HL-60/S4 treated with retinoic acid at 250 ng/mL for 4 days and 3 days (cell line): Measurements from ENCODE around the gene HPN.

Experiments used
- in situ Hi-C: fragments of 300-500 bp; cut with MboI; formaldehyde crosslinking; loops from 2 replicates; pipeline ENCODE4 v1.7.0; 2022; ENCODE audit warnings: low sequenced_read_pairs

Gene HPN

GRCh38 chr19:35080613-35081170 is 39.2 kb downstream of the HPN start:
- in situ Hi-C loops, result no loop called here

- in situ Hi-C loops, result no loop called here
These were observed 39.7 kb downstream of the HPN start for GRCh38 chr19:35081201-35081600.

- in situ Hi-C loops, result no loop called here
These were observed 42.4 kb downstream of the HPN start for GRCh38 chr19:35083691-35084508.

- in situ Hi-C loops, result no loop called here
These were observed 42.9 kb downstream of the HPN start for GRCh38 chr19:35084509-35084762.

GRCh38 chr19:35085947-35086346 is 44.4 kb downstream of the HPN start:
- in situ Hi-C loops, result no loop called here

- in situ Hi-C loops, result no loop called here
These were observed 44.9 kb downstream of the HPN start for GRCh38 chr19:35086455-35086854.

GRCh38 chr19:35087393-35087792 is 45.9 kb downstream of the HPN start:
- in situ Hi-C loops, result no loop called here

GRCh38 chr19:35088131-35088913 is 46.8 kb downstream of the HPN start:
- in situ Hi-C loops, result no loop called here

- in situ Hi-C loops, result no loop called here
These were observed 48.0 kb downstream of the HPN start for GRCh38 chr19:35089554-35089953.

GRCh38 chr19:35090160-35090505 is 48.6 kb downstream of the HPN start:
- in situ Hi-C loops, result no loop called here

- in situ Hi-C loops, result no loop called here
These were observed 49.1 kb downstream of the HPN start for GRCh38 chr19:35090506-35091214.

- in situ Hi-C loops, result no loop called here
These were observed 51.9 kb downstream of the HPN start for GRCh38 chr19:35093430-35093829.

- in situ Hi-C loops, result no loop called here
These were observed 52.6 kb downstream of the HPN start for GRCh38 chr19:35093941-35094647.

- in situ Hi-C loops, result no loop called here
These were observed 53.1 kb downstream of the HPN start for GRCh38 chr19:35094656-35095055.

GRCh38 chr19:35095667-35096368 is 54.3 kb downstream of the HPN start:
- in situ Hi-C loops, result no loop called here

GRCh38 chr19:35098413-35099049 is 57.0 kb downstream of the HPN start:
- in situ Hi-C loops, result no loop called here

- in situ Hi-C loops, result no loop called here
These were observed 57.8 kb downstream of the HPN start for GRCh38 chr19:35099155-35099896.

- in situ Hi-C loops, result no loop called here
These were observed 58.4 kb downstream of the HPN start for GRCh38 chr19:35099897-35100275.
